ENCODE data around the gene EHD1. TPM values are rescaled to one million over a fixed set of nuclear protein-coding genes. Genes with fewer than 3 reads are reported as not detected.

EHD1 gene
- total RNA-seq, 4 donors from 2014 or later, result 53.5 to 90.7 (median 67.4) TPM

DNA sequence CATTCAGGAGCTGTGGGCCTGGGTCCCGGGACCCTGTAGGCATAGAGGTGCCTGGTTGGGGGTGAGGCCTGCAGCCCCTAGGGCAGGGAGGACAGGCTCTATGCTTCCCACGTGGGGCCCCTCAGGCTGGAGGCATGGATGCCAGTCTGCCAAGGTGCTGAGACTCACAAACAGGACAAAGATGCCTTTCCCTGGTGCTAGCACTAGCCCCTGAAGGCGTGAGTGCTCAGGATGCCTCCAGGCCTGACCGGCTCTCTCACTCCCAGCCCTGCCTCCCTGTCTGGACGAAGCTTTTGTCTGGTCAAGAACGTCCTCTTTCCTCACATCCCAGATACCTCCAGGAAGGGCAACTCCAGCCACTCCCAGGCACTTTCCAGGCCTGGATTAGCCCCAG lies 36.1 kb downstream of the EHD1 start:
- 45 to 57% methylated on average over 5 to 6 of the region's 6 CpGs for WGBS, 2 donors
- intact Hi-C loops (cut with DNase I), result loop anchor here (10.0 kb wide), 1 partner anchor 182 kb away; the partner anchor contains the start of gene SNX15
- peaks cover 16 to 21% of the 10 kb centered on the region in 2 donors for H3K4me1 ChIP-seq
- H3K9me3 ChIP-seq, result no peaks in the 10 kb centered on the region
- H3K27me3 ChIP-seq, result no peaks in the 10 kb centered on the region
- H3K4me3 ChIP-seq (replicated peaks in 1 of 3), result no peak overlapping the region
- peak; percentile 23 to 32 for DNase-seq
- H3K27ac ChIP-seq, result peak overlapping the region in 1 of 3 donors; percentile 27
- TF ChIP-seq, protein P1, sequence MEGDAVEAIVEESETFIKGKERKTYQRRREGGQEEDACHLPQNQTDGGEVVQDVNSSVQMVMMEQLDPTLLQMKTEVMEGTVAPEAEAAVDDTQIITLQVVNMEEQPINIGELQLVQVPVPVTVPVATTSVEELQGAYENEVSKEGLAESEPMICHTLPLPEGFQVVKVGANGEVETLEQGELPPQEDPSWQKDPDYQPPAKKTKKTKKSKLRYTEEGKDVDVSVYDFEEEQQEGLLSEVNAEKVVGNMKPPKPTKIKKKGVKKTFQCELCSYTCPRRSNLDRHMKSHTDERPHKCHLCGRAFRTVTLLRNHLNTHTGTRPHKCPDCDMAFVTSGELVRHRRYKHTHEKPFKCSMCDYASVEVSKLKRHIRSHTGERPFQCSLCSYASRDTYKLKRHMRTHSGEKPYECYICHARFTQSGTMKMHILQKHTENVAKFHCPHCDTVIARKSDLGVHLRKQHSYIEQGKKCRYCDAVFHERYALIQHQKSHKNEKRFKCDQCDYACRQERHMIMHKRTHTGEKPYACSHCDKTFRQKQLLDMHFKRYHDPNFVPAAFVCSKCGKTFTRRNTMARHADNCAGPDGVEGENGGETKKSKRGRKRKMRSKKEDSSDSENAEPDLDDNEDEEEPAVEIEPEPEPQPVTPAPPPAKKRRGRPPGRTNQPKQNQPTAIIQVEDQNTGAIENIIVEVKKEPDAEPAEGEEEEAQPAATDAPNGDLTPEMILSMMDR (IDR thresholded peaks at IDR 0.05), result no peak
- TF ChIP-seq POLR2A (IDR thresholded peaks at IDR 0.05), result no peak
- peaks cover 7 to 11% of the 10 kb centered on the region in 2 donors for H3K36me3 ChIP-seq

DNA sequence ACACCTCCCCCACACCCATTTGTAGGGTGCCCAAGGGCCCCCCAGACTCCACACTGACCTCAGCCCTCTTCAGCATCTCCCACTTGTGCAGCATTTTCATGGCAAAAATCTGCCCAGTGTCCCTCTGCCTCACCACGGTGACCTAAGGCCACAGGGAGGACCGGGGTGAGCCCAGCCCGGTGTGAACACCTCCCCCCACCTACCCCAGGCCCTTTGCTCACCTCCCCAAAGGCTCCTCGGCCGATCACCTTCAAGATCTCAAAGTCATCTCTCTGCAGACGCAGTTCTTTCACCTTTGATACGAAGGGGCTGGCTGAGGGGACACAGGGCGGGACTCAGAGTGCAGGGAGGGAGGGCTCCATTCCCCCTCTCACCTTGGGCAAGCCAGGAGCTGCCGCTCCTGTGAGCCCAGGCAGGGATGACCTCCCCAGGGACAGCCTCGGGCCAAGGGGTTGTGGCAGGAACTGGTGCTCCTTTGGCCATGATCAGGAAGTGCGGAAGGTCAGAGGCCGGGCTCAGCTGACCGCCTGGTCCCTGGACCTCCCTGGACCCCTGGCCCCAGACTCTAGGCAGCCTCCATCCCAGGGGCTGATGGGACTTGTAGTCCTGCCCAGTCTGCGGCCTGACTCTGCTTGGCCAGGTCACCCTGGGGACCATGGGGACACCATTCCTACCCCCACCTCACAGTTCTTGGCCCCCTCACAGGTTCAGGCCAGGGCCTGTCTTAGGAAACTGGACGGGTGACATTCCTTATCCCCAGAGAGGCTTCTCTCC lies 36.6 kb downstream of the EHD1 start:
- WGBS, 2 donors, result 87 to 94% methylated on average over 7 to 9 of the region's 15 CpGs
- Histone ChIP-seq H3K27ac (peak overlapping the region in 1 of 3 donors; percentile 27), H3K9me3 (no peaks in the 10 kb centered on the region), H3K4me1 (peaks cover 16 to 21% of the 10 kb centered on the region in 2 donors), H3K27me3 (no peaks in the 10 kb centered on the region), H3K4me3 (replicated peaks in 1 of 3) (no peak overlapping the region), H3K36me3 (peaks cover 7 to 11% of the 10 kb centered on the region in 2 donors)
- DNase-seq, result peak in 1 of 2 donors; percentile 7
- intact Hi-C loops (cut with DNase I), result loop anchor here (10.0 kb wide), 1 partner anchor 183 kb away; the partner anchor contains the start of gene SNX15
- TF ChIP-seq, protein P1 (IDR thresholded peaks at IDR 0.05), result no peak
- TF ChIP-seq POLR2A (IDR thresholded peaks at IDR 0.05), result no peak

DNA sequence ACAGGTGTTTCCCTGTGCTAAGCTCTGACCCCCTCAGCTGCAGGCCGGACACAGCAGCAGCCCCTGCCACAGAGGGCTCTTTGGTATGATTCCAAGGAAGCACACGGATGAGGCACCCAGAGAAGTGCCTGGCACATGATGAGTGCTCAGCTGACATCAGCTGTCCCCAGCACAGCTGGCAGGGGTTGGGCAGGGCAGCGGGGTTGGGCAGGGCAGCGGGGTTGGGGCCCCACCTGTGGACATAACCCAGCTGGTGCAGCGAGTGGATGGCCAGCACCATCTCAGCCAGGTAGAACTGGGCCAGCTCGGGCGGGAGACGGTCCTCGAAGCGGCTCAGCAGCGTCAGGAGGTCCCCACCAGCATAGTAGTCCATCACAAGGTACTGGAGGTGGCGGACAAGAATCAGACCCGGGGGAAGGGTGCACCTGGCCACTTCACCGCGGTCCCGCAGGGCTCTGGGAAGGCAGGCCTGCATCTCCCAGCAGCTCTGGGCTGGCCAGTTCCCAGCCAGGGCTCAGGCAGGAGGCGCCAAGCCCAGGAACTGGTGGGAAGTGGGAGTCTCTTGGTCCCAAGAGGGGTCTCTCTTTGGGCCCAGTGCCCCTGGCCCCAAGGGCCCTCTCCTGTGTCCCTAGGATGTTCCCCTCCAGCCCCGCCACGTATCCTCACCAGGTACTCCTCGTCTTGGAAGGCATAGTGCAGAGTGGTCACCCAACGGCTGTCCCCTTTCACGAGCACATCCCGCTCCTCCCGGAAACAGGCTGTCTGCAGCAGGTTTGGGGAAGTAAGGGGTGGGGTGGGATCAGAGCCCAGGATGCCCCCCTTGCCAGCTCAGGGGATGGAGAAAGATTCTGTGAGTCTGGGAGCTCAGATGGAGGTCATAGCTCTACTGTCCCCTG lies 38.3 kb downstream of the EHD1 start:
- Histone ChIP-seq H3K4me1 (peaks cover 16 to 20% of the 10 kb centered on the region in 2 donors), H3K9me3 (no peaks in the 10 kb centered on the region), H3K27me3 (no peaks in the 10 kb centered on the region), H3K27ac (no peak overlapping the region), H3K36me3 (peaks cover 11 to 12% of the 10 kb centered on the region in 2 donors), H3K4me3 (replicated peaks in 1 of 3) (no peak overlapping the region)
- WGBS, 2 donors, result 93 to 94% methylated on average over 15 to 24 of the region's 24 CpGs
- intact Hi-C loops (cut with DNase I), result loop anchor here (10.0 kb wide), 1 partner anchor 185 kb away; the partner anchor contains the start of gene SNX15
- TF ChIP-seq, protein P1 (IDR thresholded peaks at IDR 0.05), result no peak
- TF ChIP-seq POLR2A (IDR thresholded peaks at IDR 0.05), result no peak
- DNase-seq, result no peak

DNA sequence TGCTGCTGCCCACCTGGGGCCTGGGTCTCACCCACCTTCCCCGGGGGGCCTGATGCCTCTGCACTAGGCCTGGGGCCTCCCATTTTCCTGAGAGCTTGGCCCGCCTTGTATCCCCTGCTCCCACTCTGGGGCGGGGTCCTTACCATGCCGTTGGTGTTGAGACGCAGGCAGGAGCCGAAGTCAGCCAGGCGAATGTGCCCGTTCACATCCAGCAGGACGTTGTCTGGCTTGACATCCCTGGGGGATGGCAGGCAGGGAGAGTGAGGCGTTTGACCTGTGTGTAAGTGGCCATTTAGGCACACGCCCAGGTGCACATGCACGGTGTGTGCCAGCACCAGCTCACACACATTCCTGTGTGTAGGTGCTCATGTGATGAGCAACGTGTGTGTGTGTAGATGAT lies 39.1 kb downstream of the EHD1 start:
- intact Hi-C loops (cut with DNase I), result no loop called here
- Histone ChIP-seq H3K36me3 (peaks cover 11 to 12% of the 10 kb centered on the region in 2 donors), H3K4me3 (replicated peaks in 1 of 3) (no peak overlapping the region), H3K27ac (no peak overlapping the region), H3K27me3 (no peaks in the 10 kb centered on the region), H3K9me3 (no peaks in the 10 kb centered on the region), H3K4me1 (peaks cover 16 to 18% of the 10 kb centered on the region in 2 donors)
- WGBS, 2 donors, result 92 to 94% methylated on average over 6 to 9 of the region's 13 CpGs
- TF ChIP-seq, protein P1 (IDR thresholded peaks at IDR 0.05), result no peak
- TF ChIP-seq POLR2A (IDR thresholded peaks at IDR 0.05), result no peak
- DNase-seq, result no peak

Measured in thyroid gland (tissue), 4 donors.